Measurements from ENCODE around the gene WDTC1.
A peak's percentile ranks its signal among the peaks of the same experiment; 100 is the strongest.

DNA sequence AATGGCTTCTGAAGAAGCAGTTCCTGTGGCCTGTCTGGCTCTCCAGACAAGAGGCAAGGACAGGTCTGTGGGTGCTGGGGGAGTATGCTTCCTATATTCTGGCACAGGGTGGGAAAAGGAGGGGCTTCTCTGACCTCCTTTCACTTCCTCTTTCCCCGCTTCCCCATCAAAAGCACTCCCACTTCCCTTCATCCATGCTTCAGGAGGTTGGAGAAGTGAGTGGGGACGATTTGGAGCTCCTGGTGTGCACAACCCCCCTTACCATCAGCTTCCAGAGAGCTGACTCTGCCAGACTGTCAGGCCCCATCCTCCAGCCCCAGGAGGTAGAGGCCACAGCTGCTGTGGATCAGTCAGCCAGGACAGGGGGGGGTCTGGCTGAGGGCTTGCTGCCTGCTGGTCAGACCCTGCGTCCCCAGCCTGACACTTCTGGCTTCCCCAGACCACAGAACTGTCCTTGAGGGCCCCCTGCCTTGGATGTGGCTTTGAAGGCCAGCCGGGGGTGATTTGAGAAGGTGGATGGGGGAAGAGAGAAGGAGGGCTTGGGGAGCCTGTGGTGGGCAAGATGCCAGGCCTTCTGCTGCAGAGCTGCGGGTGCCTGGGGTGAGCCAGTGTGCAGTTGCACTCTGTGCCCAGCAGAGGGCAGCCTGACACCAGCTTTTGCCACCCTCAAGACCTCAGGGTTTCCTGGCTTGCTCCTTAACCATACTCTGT lies 66.1 kb downstream of the WDTC1 start:
- TF ChIP-seq, protein P1, sequence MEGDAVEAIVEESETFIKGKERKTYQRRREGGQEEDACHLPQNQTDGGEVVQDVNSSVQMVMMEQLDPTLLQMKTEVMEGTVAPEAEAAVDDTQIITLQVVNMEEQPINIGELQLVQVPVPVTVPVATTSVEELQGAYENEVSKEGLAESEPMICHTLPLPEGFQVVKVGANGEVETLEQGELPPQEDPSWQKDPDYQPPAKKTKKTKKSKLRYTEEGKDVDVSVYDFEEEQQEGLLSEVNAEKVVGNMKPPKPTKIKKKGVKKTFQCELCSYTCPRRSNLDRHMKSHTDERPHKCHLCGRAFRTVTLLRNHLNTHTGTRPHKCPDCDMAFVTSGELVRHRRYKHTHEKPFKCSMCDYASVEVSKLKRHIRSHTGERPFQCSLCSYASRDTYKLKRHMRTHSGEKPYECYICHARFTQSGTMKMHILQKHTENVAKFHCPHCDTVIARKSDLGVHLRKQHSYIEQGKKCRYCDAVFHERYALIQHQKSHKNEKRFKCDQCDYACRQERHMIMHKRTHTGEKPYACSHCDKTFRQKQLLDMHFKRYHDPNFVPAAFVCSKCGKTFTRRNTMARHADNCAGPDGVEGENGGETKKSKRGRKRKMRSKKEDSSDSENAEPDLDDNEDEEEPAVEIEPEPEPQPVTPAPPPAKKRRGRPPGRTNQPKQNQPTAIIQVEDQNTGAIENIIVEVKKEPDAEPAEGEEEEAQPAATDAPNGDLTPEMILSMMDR (IDR thresholded peaks at IDR 0.05; ENCODE audit: low read depth, low read length, missing input control), result peak; percentile 99
- TF ChIP-seq JUND (IDR thresholded peaks at IDR 0.05) (no peak), RAD21 (IDR thresholded peaks at IDR 0.05) (peak; percentile 91 to 96), TAF1 (conservative IDR thresholded peaks at IDR 0.05) (no peak), SP1 (IDR thresholded peaks at IDR 0.05) (no peak), FOXA1 (IDR thresholded peaks at IDR 0.05) (no peak)
- TF ChIP-seq, protein P2, sequence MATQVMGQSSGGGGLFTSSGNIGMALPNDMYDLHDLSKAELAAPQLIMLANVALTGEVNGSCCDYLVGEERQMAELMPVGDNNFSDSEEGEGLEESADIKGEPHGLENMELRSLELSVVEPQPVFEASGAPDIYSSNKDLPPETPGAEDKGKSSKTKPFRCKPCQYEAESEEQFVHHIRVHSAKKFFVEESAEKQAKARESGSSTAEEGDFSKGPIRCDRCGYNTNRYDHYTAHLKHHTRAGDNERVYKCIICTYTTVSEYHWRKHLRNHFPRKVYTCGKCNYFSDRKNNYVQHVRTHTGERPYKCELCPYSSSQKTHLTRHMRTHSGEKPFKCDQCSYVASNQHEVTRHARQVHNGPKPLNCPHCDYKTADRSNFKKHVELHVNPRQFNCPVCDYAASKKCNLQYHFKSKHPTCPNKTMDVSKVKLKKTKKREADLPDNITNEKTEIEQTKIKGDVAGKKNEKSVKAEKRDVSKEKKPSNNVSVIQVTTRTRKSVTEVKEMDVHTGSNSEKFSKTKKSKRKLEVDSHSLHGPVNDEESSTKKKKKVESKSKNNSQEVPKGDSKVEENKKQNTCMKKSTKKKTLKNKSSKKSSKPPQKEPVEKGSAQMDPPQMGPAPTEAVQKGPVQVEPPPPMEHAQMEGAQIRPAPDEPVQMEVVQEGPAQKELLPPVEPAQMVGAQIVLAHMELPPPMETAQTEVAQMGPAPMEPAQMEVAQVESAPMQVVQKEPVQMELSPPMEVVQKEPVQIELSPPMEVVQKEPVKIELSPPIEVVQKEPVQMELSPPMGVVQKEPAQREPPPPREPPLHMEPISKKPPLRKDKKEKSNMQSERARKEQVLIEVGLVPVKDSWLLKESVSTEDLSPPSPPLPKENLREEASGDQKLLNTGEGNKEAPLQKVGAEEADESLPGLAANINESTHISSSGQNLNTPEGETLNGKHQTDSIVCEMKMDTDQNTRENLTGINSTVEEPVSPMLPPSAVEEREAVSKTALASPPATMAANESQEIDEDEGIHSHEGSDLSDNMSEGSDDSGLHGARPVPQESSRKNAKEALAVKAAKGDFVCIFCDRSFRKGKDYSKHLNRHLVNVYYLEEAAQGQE (IDR thresholded peaks at IDR 0.05), result no peak
- TF ChIP-seq, protein P3, sequence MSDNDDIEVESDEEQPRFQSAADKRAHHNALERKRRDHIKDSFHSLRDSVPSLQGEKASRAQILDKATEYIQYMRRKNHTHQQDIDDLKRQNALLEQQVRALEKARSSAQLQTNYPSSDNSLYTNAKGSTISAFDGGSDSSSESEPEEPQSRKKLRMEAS (IDR thresholded peaks at IDR 0.05), result no peak
